Ishikawa (cell line): ENCODE measurements around the gene DYNLRB1.

Source experiments
- CEBPB ChIP-seq: IDR thresholded peaks from 2 replicates; pipeline ENCODE4 v1.6.1; 2012
- CREB1 ChIP-seq: IDR thresholded peaks from 2 replicates; pipeline ENCODE4 v1.6.1; 2012; ENCODE audit warnings: low read depth
- EGR1 ChIP-seq: IDR thresholded peaks from 2 replicates; pipeline ENCODE4 v1.6.1; 2012
- EP300 ChIP-seq: IDR thresholded peaks from 2 replicates; pipeline ENCODE4 v1.6.1; 2012; ENCODE audit warnings: borderline replicate concordance
- FOXM1 ChIP-seq: IDR thresholded peaks from 2 replicates; pipeline ENCODE4 v1.6.1; 2012; ENCODE audit warnings: low read depth, borderline replicate concordance
- MAX ChIP-seq: IDR thresholded peaks from 2 replicates; pipeline ENCODE4 v1.6.1; 2012
- NFIC ChIP-seq: IDR thresholded peaks from 2 replicates; pipeline ENCODE4 v1.6.1; 2012
- RAD21 ChIP-seq: IDR thresholded peaks from 2 replicates; pipeline ENCODE4 v1.6.1; 2012; ENCODE audit warnings: low read depth
- REST ChIP-seq: IDR thresholded peaks from 2 replicates; pipeline ENCODE4 v1.6.1; 2012; ENCODE audit warnings: low read depth, mild to moderate bottlenecking
- TAF1 ChIP-seq: IDR thresholded peaks from 2 replicates; pipeline ENCODE4 v1.6.1; 2012; ENCODE audit warnings: low read depth, mild to moderate bottlenecking
- TCF12 ChIP-seq: IDR thresholded peaks from 2 replicates; pipeline ENCODE4 v1.6.1; 2012; ENCODE audit warnings: low read depth
- TEAD4 ChIP-seq: IDR thresholded peaks from 2 replicates; pipeline ENCODE4 v1.6.1; 2012
- USF1 ChIP-seq: IDR thresholded peaks from 2 replicates; pipeline ENCODE4 v1.6.1; 2012
- YY1 ChIP-seq: IDR thresholded peaks from 2 replicates; pipeline ENCODE4 v1.6.1; 2012; ENCODE audit warnings: low read depth
- ZBTB7A ChIP-seq: IDR thresholded peaks from 2 replicates; pipeline ENCODE4 v1.6.1; 2012; ENCODE audit warnings: low read depth

The DYNLRB1 gene

GRCh38 chr20:34507702-34508413 is 8.4 kb upstream of the DYNLRB1 start:
- TF ChIP-seq MAX (no peak), FOXM1 (no peak), EP300 (no peak), YY1 (no peak), TEAD4 (no peak), USF1 (no peak), CREB1 (no peak), TAF1 (no peak)

GRCh38 chr20:34510575-34510974 is 5.6 kb upstream of the DYNLRB1 start:
- TF ChIP-seq TCF12, result no peak
- no peak for TF ChIP-seq NFIC
- TF ChIP-seq TAF1, result no peak
- TF ChIP-seq RAD21, result no peak
- TF ChIP-seq EP300, result no peak
- TF ChIP-seq MAX, result no peak
- TF ChIP-seq CEBPB, result no peak
- TF ChIP-seq ZBTB7A, result no peak
- TF ChIP-seq TEAD4, result no peak
- TF ChIP-seq USF1, result no peak
- no peak for TF ChIP-seq REST
- TF ChIP-seq FOXM1, result no peak
- TF ChIP-seq CREB1, result no peak
- no peak for TF ChIP-seq YY1
- TF ChIP-seq EGR1, result no peak

GRCh38 chr20:34511891-34512265 is 4.3 kb upstream of the DYNLRB1 start:
- TF ChIP-seq MAX, result no peak

- TF ChIP-seq TCF12, result no peak
- no peak for TF ChIP-seq REST
- TF ChIP-seq FOXM1, result no peak
- TF ChIP-seq TAF1, result no peak
- no peak for TF ChIP-seq EP300
- TF ChIP-seq RAD21, result no peak
- TF ChIP-seq USF1, result no peak
These were observed 3.8 kb upstream of the DYNLRB1 start for GRCh38 chr20:34512266-34512954.

- TF ChIP-seq TEAD4, result no peak
These were observed 3.2 kb upstream of the DYNLRB1 start for GRCh38 chr20:34512955-34513419.

GRCh38 chr20:34514897-34515483 is 1.2 kb upstream of the DYNLRB1 start:
- TF ChIP-seq USF1 (no peak), TEAD4 (no peak), RAD21 (no peak)
